HG03064 (cell line): ENCODE measurements around the gene ARHGEF10L.

Experiments used
- ATAC-seq: cut with Tn5 transposase; IDR thresholded peaks from one replicate; pipeline ENCODE4 v1.9.1; 2021; ENCODE audit warnings: low read depth; ENCODE audit not compliant: unreplicated experiment

The ARHGEF10L gene

DNA sequence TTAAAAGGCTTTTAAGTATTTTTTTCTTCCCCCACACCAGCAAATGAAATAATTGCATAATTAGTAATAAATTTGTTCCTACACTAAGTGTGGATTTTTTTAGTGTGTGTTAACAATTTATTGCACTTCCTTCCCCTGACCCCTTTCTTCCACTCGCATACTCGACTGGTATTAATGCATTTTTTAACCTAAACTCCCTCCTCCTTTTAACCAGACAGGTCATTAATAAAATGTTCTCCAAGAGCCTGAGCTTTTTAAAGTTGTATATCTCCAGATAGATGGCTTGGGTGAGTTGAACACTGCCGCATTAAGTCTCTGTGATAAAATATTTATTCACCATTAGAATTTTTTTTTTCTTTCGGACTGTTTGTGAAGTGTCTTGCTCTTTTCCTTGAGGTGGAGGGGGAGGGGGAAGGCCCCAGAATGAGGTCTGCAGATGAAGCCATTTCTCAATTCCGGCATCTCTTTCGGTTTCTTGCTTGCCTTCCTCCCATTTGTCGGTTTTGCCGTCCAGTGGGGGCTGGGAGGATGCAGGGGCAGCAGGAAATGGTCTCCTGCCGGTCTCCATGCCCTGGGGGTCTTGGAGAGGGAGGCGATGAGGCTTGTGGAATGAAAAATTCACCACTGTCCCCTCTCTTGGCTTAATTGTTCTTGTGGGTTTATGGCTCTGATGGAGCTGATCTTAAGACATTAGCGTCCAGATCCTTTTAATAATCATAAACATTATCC is 151.6 kb downstream of the ARHGEF10L start:
- ATAC-seq = no peak

DNA sequence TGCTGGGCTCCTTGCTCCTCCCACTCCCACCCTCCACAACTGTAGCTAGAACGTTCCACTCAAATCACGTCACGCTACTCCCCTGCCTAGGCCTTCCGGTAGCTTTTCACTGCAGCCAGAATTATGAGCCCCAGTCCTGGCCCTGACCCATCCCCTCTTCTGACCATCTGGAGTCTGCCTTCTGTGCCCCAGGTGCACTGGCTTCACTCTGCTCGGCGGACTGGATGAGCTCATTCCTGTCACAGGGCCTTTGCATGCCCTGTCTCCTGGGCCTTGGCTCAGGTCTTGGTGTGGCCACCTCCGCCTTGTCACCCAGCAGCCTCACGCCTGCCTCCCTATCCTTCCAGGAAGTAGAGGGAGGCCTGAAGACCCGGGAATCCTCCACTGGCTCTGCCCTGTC is 153.1 kb downstream of the ARHGEF10L start:
- no peak for ATAC-seq

DNA sequence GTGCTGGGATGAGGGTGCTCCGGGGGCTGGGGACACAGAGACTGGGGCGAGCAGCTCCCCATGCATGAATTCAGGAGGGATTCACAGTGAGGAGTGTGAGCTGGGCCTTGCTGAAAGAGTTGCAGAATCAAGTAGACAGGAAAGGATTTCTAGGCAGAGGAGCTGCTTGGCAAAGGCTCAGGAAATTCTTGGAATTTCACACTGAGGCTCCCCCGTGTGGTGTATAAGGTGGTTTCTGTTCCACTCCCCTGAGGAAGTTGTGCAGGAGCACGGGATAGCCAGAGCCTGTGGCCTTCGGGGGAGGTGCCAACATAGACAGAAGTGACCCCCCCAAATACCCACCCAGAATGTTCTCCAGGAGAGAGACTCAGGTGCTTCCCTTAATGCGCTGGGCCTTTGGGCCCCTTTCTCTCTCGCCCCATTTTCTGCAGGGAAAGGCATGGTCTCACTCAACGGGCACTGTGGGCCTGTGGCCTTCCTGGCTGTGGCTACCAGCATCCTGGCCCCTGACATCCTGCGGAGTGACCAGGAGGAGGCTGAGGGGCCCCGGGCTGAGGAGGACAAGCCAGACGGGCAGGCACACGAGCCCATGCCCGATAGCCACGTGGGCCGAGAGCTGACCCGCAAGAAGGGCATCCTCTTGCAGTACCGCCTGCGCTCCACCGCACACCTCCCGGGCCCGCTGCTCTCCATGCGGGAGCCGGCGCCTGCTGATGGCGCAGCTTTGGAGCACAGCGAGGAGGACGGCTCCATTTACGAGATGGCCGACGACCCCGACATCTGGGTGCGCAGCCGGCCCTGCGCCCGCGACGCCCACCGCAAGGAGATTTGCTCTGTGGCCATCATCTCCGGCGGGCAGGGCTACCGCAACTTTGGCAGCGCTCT is 157.2 kb downstream of the ARHGEF10L start:
- ATAC-seq = no peak

GRCh38 chr1:17697458-17697857 is 158.0 kb downstream of the ARHGEF10L start:
- ATAC-seq = no peak

DNA sequence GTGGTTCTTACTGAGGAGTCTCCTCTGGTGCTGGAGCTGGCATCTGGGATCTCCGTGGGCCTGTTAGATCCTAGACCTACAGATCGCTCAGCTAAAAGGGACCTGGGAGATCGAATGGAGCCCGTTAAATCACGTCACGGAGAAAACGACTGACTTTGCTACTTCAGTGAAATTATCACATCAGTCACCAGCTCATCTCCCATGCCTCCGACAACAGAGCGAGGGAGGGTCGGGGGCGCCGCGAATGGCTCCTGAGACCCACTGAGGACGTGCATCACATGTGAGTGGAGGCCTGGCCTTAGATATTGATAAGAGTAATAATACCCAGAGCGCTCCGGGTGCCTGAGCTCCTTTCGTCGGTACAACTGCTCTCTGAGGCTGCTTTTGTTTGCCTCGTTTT is 160.1 kb downstream of the ARHGEF10L start:
- no peak for ATAC-seq

GRCh38 chr1:17700945-17701810 is 161.7 kb downstream of the ARHGEF10L start:
- no peak for ATAC-seq

DNA sequence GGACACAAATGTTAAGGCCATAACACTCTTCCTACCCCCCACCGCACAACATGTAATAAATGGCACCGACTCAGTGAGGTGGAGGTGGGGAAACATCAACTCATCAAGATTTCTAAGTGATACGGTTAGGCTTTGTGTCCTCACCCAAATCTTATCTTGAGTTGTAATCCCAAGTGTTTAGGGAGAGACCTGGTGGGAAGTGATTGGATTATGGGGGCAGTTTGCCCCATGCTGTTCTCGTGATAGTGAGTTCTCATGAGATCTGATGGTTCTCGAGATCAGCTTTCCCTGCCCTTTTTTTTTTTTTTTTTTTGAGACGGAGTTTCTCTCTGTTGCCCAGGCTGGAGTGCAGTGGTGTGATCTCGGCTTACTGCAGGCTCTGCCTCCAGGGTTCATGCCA is 164.7 kb downstream of the ARHGEF10L start:
- no peak for ATAC-seq

DNA sequence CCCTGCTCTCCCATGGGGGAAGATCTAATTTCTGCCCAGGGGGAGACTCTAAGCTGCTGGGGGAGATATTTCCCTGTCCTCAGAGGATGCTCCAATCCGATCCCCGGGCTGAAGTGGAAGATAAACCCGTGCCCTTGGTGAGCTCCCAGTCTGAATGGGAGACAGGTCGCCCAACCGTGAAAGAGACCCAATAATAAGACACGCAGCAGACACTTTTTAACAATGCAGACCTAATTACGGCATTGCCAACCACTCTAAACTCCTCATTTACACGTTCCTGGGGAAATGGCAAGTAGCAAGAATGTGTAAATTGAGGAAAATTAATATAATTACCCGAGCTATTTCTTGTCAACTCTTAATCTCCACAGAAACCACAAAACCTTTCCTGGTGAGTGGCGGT is 166.9 kb downstream of the ARHGEF10L start:
- no peak for ATAC-seq

- no peak for ATAC-seq
Observed at GRCh38 chr1:17709981-17710380, 170.5 kb downstream of the ARHGEF10L start.

DNA sequence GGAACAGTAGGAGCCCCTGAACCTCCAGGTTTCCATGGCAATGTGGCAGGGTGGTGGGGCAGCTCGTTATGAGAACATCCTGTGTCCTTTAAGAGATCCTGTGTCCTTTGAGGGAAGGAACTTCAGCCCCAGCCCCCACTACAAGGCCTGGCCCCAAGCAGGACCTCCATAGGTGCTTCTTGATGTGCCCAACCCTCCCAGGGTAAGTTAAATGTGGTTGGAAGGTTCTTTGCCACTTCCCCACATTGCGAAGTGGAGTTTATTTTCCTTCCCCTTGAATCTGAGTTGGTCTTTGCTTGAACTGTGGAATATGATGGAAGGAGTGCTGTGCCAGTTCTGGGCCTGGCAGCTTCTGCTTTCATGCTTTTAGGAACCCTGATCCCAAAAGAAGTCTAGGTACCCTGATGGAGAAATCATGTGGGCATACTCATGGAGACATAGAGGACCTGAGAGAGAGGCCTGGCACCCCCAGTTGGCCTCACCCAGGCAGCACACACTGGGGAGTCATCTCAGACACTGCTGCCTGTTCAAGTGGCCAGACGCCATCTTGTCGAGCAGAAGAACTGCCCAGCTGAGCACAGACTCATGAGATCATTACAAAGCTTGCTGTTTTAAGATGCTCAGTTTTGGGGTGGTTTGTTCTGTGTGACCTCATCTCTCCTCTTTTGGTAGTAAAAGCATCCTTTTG is 171.5 kb downstream of the ARHGEF10L start:
- no peak for ATAC-seq

DNA sequence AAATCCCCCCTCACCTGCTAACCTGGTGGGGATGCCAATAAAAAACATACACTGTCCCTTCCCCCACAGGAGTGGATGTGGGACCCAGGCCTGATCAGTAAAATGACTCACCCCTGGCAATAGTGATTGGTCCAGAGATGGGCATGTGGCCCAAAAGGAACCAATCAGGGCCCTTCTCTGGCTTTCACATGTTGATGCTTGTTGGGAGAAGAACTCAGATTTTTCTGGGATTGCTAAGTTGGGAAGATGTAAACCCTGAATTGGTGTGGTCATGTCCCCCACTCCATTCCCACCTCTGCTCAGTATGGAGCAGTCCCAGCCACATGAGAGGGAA is 172.0 kb downstream of the ARHGEF10L start:
- no peak for ATAC-seq

- no peak for ATAC-seq
Observed at GRCh38 chr1:17711941-17712340, 172.4 kb downstream of the ARHGEF10L start.

DNA sequence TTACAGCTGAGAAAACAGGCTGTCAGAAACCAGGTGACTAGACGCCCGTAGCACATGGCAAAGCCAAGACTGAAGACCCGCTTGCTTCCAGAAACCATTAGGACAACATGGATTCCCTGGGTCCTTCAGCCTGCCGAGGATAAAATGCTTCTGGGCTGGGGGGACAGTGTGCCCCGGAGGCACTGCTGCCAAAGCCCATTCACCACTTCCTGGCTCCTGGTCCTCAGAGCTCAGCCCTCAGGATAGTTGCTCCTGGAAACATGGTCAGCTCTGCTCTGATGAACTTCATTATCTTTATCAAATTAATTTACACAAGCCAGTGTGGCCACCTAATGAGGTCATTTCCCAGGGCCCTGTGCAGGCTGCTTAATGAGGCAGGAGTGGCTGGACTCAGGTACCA is 174.5 kb downstream of the ARHGEF10L start:
- no peak for ATAC-seq

- ATAC-seq = no peak
Observed at GRCh38 chr1:17717594-17718535, 178.4 kb downstream of the ARHGEF10L start.

GRCh38 chr1:17719874-17720273 is 180.4 kb downstream of the ARHGEF10L start:
- ATAC-seq = no peak

DNA sequence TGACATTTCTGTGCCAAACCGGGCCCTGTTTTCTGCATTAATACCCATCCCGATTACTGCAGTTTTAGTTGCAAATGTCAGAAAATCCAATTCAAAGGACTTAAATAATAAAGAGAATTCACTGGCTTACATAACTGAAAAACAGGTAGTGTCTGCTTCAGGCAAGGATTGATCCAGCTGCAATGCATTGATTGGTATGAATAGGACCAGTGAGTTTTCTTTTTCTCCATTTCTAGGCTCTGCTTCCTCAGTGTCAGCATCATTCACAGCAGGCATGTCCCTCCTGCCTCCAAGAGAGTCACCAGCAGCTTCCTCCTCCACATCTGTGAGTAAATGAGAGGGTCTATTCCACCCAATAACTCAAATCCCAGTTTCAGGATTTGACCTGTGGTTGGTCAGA is 181.9 kb downstream of the ARHGEF10L start:
- no peak for ATAC-seq

- ATAC-seq = no peak
Observed at GRCh38 chr1:17723684-17724083, 184.2 kb downstream of the ARHGEF10L start.

DNA sequence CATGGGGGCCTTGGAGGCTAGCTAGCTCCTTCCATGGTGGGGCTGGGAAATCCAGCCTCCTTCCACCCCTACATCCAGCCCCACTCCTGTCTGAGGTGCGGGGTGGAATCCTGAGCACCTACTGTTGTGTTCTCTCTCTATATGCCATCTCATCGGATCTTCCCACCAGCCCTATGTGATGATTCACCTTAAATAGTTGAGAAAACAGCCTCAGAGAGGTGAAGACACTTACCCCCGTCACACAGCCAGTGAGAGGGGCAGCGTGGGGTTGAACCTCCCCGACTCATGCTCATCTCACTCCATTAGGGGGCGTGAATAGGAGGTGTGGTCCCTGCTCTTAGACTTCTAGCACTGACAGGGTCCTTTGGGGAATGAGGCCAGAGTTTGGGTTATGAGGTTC is 184.7 kb downstream of the ARHGEF10L start:
- no peak for ATAC-seq

DNA sequence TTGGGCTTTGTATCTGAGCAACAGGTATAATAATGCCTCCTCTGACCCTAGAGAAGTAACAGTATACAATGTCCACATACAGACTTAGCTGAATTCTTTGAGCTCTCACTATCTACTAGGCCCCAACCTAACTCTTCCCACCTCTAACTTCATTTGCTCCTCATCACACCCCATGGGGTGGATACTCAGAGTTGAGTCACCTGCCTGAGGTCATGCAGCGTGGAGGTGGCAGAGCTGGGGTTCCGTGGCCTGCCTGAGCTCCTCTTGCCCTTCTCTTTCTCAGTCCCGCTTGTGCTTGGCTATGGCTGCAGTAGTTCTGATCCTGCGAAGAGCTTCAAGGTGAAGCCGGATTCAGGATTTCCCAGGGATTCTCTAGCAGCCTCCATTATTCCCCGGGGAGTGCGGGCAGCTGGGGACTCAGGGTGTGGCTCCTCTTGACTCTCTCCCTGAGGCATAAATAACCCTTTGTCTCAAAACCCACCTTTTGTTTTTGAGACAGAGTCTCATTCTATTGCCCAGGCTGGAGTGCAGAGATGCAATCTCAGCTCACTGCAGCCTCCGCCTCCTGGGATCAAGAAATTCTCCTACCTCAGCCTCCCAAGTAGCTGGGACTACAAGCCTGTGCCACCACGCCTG is 185.7 kb downstream of the ARHGEF10L start:
- no peak for ATAC-seq
